GM23248 (cell line): ENCODE measurements around the gene DEF6. TPM values are rescaled to one million over a fixed set of nuclear protein-coding genes. Genes with fewer than 3 reads are reported as not detected.

Source experiments
- DNase-seq: peaks from one replicate; pipeline ENCODE4 v3.0.0-alpha.2; 2015
- H2AFZ ChIP-seq: fragments of 200-600 bp; sonication (generic); 2 replicates; pipeline ENCODE4 v1.6.1; 2016; ENCODE audit warnings: antibody characterized with exemption
- H3F3A ChIP-seq: fragments of 200-600 bp; sonication (generic); 2 replicates; pipeline ENCODE4 v1.6.1; 2016; ENCODE audit warnings: mild to moderate bottlenecking, antibody characterized with exemption, mixed run types; ENCODE audit not compliant: insufficient read depth
- H3K27ac ChIP-seq: fragments of 200-600 bp; sonication (generic); 2 replicates; pipeline ENCODE4 v1.5.1; 2016; ENCODE audit warnings: mild to moderate bottlenecking
- H3K27me3 ChIP-seq: fragments of 200-600 bp; sonication (generic); replicated peaks from 2 replicates; pipeline ENCODE4 v1.6.1; 2016; ENCODE audit warnings: mild to moderate bottlenecking; ENCODE audit not compliant: insufficient read depth
- H3K36me3 ChIP-seq: fragments of 200-600 bp; sonication (generic); 2 replicates; pipeline ENCODE4 v1.6.1; 2016; ENCODE audit warnings: low read depth, mild to moderate bottlenecking
- H3K4me1 ChIP-seq: fragments of 200-600 bp; sonication (generic); 2 replicates; pipeline ENCODE4 v1.6.1; 2016; ENCODE audit warnings: mild to moderate bottlenecking; ENCODE audit not compliant: insufficient read depth
- H3K4me2 ChIP-seq: fragments of 200-600 bp; sonication (generic); one replicate; pipeline ENCODE4 v1.6.1; 2016; ENCODE audit warnings: mild to moderate bottlenecking; ENCODE audit not compliant: unreplicated experiment
- H3K4me3 ChIP-seq: fragments of 200-600 bp; sonication (generic); 2 replicates; pipeline ENCODE4 v1.5.1; 2016; ENCODE audit warnings: mild to moderate bottlenecking
- H3K79me2 ChIP-seq: fragments of 200-600 bp; sonication (generic); 2 replicates; pipeline ENCODE4 v1.6.1; 2016; ENCODE audit warnings: mild to moderate bottlenecking; ENCODE audit not compliant: insufficient read depth
- H3K9ac ChIP-seq: fragments of 200-600 bp; sonication (generic); 2 replicates; pipeline ENCODE4 v1.6.1; 2016; ENCODE audit warnings: mild to moderate bottlenecking
- H3K9me2 ChIP-seq: fragments of 200-600 bp; sonication (generic); 2 replicates; pipeline ENCODE4 v1.6.1; 2016; ENCODE audit warnings: mixed run types, mild to moderate bottlenecking, moderate library complexity; ENCODE audit not compliant: insufficient read depth
- H3K9me3 ChIP-seq: fragments of 200-600 bp; sonication (generic); one replicate; pipeline ENCODE4 v1.6.1; 2017; ENCODE audit warnings: low read depth
- H4K20me1 ChIP-seq: fragments of 200-600 bp; sonication (generic); 2 replicates; pipeline ENCODE4 v1.6.0; 2016; ENCODE audit not compliant: insufficient read depth
- EZH2 ChIP-seq: fragments of 200-600 bp; sonication (generic); IDR thresholded peaks from 2 replicates; pipeline ENCODE4 v1.6.1; 2018; ENCODE audit warnings: antibody characterized with exemption, mild to moderate bottlenecking; ENCODE audit not compliant: insufficient read depth, poor library complexity, severe bottlenecking
- EZH2phosphoT487 ChIP-seq: fragments of 200-600 bp; sonication (generic); IDR thresholded peaks from 2 replicates; pipeline ENCODE4 v1.6.1; 2018; ENCODE audit warnings: antibody characterized with exemption, moderate library complexity, mild to moderate bottlenecking, low read depth; ENCODE audit not compliant: insufficient read depth
- WGBS, 2 experiments: methylation state at CpG; one replicate each; pipeline ENCODE4 v1.1.6; 2015 to 2017; ENCODE audit warnings: low lambda C conversion rate in 2 of 2, low coverage in 1 of 2; ENCODE audit errors: missing lambda C conversion rate in 2 of 2; 5-methylcytosine and 5-hydroxymethylcytosine counted together
- in situ Hi-C: fragments of 300-500 bp; cut with MboI; formaldehyde crosslinking; loops from 2 replicates; pipeline ENCODE4 v1.15.0; 2020
- polyA plus RNA-seq: library from polyadenylated mRNA; unstranded; fragments of >200 nt; fragmentation: Nextera tagmentation; extraction: Ambion mirVana; gene quantifications from 2 replicates; pipeline ENCODE4 v1.2.1, GENCODE V29; 2016
- total RNA-seq: library from RNA; depleted of rRNA; stranded (reverse); fragments of >200 nt; shearing (Covaris generic); gene quantifications from 2 replicates; pipeline ENCODE4 v1.2.3, GENCODE V29; 2014

The DEF6 gene
- total and polyA plus RNA-seq, 2 experiments from 2014 or later: 1.7 to 2.6 TPM

DNA sequence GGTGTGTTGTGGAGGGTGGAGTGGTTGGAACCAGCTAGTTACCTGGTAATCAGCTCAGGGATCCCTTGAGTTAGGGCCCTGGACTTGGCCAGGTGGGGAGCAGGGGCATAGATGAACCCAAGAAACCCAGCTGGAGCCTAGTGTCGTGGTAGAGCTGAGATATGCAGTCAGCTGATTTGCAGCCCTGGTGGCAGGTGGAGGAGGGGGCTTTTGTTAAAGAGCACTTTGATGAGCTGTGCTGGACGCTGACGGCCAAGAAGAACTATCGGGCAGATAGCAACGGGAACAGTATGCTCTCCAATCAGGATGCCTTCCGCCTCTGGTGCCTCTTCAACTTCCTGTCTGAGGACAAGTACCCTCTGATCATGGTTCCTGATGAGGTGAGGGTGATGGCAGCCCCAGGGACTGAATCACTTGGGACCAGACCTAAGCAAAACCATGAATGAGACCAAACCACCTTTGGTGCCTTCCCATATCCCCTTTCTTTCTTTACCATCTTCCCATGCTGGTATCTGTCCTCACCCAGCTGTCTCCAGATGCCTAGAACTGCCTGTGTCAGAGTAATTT, 12.7 kb downstream of the DEF6 start:
- Histone ChIP-seq H3K27ac (no peak overlapping the region), H3K27me3 (no peaks in the 10 kb centered on the region), H3K36me3 (no peaks in the 10 kb centered on the region), H3K9me2 (no peaks in the 10 kb centered on the region), H3F3A (no peaks in the 10 kb centered on the region), H3K4me3 (no peak overlapping the region), H3K4me2 (no peak overlapping the region), H3K9me3 (no peaks in the 10 kb centered on the region), H4K20me1 (no peaks in the 10 kb centered on the region), H3K4me1 (no peaks in the 10 kb centered on the region), H3K9ac (no peak overlapping the region), H2AFZ (no peak overlapping the region), H3K79me2 (no peaks in the 10 kb centered on the region)
- 89 to 92% methylated on average over 6 of the region's 6 CpGs for WGBS, 2 experiments
- DNase-seq: no peak
- TF ChIP-seq EZH2 (no peak), EZH2phosphoT487 (no peak)
- in situ Hi-C loops: loop anchor here (25.0 kb wide), 1 partner anchor 427 kb away; the partner anchor contains the start of gene ARMC12

GRCh38 chr6:35311390-35312075, 13.9 kb downstream of the DEF6 start:
- Histone ChIP-seq H3K9me3 (no peaks in the 10 kb centered on the region), H2AFZ (no peak overlapping the region), H3K79me2 (no peaks in the 10 kb centered on the region), H3K9me2 (no peaks in the 10 kb centered on the region), H4K20me1 (no peaks in the 10 kb centered on the region), H3K27me3 (no peaks in the 10 kb centered on the region; the same call in 1 of the 2 replicates), H3K4me3 (no peak overlapping the region), H3K36me3 (no peaks in the 10 kb centered on the region), H3K4me2 (no peak overlapping the region), H3K9ac (no peak overlapping the region), H3F3A (no peaks in the 10 kb centered on the region), H3K27ac (no peak overlapping the region), H3K4me1 (no peaks in the 10 kb centered on the region)
- in situ Hi-C loops: loop anchor here (25.0 kb wide), 1 partner anchor 426 kb away; the partner anchor contains the start of gene ARMC12
- no peak for TF ChIP-seq EZH2
- no peak for TF ChIP-seq EZH2phosphoT487
- no peak for DNase-seq
- 76 to 81% methylated on average over 4 to 6 of the region's 6 CpGs for WGBS, 2 experiments

DNA sequence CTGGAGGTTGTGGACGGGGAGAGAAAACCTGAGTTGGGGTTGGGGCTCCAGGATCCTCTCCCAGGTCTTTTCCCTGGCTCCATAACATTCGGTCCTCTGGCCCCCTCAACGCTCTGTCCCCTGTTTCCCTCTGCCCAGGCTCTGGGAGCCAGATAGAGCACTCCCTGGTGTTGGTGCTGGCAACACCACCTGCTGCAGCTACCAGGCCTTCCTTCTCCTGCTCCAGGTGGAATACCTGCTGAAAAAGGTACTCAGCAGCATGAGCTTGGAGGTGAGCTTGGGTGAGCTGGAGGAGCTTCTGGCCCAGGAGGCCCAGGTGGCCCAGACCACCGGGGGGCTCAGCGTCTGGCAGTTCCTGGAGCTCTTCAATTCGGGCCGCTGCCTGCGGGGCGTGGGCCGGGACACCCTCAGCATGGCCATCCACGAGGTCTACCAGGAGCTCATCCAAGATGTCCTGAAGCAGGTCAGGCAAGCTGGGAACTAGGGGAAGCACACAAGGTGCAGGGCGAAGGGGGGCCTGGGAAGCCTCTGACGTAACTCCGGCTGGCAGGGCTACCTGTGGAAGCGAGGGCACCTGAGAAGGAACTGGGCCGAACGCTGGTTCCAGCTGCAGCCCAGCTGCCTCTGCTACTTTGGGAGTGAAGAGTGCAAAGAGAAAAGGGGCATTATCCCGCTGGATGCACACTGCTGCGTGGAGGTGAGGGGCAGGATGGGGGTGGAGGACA, 14.6 kb downstream of the DEF6 start:
- in situ Hi-C loops: loop anchor here (25.0 kb wide), 1 partner anchor 425 kb away; the partner anchor contains the start of gene ARMC12
- Histone ChIP-seq H3K9me2 (no peaks in the 10 kb centered on the region), H2AFZ (no peak overlapping the region), H3K79me2 (no peaks in the 10 kb centered on the region), H3K4me2 (no peak overlapping the region), H3K27ac (no peak overlapping the region), H3K27me3 (no peaks in the 10 kb centered on the region; the same call in 1 of the 2 replicates), H3K4me1 (no peaks in the 10 kb centered on the region), H3K36me3 (no peaks in the 10 kb centered on the region), H4K20me1 (no peaks in the 10 kb centered on the region), H3F3A (no peaks in the 10 kb centered on the region), H3K9ac (no peak overlapping the region), H3K9me3 (no peaks in the 10 kb centered on the region), H3K4me3 (no peak overlapping the region)
- no peak for DNase-seq
- TF ChIP-seq EZH2: no peak
- TF ChIP-seq EZH2phosphoT487: no peak
- 79 to 82% methylated on average over 19 of the region's 19 CpGs for WGBS, 2 experiments

GRCh38 chr6:35312807-35313206, 15.2 kb downstream of the DEF6 start:
- Histone ChIP-seq H3K79me2 (no peaks in the 10 kb centered on the region), H3K4me2 (no peak overlapping the region), H2AFZ (no peak overlapping the region), H3K36me3 (no peaks in the 10 kb centered on the region), H3K4me3 (no peak overlapping the region), H3K27ac (no peak overlapping the region), H4K20me1 (no peaks in the 10 kb centered on the region), H3K4me1 (no peaks in the 10 kb centered on the region), H3K9ac (no peak overlapping the region), H3K27me3 (no peaks in the 10 kb centered on the region; the same call in 1 of the 2 replicates), H3K9me3 (no peaks in the 10 kb centered on the region), H3F3A (no peaks in the 10 kb centered on the region), H3K9me2 (no peaks in the 10 kb centered on the region)
- WGBS, 2 experiments: 48 to 50% methylated on average over 2 of the region's 2 CpGs
- DNase-seq: no peak
- TF ChIP-seq EZH2 (no peak), EZH2phosphoT487 (no peak)
- in situ Hi-C loops: loop anchor here (25.0 kb wide), 1 partner anchor 424 kb away; the partner anchor contains the start of gene ARMC12
